SKM-1 (cell line): Measurements from ENCODE around the gene ARHGEF10L.
A peak's percentile ranks its signal among the peaks of the same experiment; 100 is the strongest.

Source experiments
- DNase-seq: peaks from one replicate; lab custom pipeline; 2025; ENCODE audit not compliant: unreplicated experiment; lab: John Stamatoyannopoulos, UW

ARHGEF10L gene

DNA sequence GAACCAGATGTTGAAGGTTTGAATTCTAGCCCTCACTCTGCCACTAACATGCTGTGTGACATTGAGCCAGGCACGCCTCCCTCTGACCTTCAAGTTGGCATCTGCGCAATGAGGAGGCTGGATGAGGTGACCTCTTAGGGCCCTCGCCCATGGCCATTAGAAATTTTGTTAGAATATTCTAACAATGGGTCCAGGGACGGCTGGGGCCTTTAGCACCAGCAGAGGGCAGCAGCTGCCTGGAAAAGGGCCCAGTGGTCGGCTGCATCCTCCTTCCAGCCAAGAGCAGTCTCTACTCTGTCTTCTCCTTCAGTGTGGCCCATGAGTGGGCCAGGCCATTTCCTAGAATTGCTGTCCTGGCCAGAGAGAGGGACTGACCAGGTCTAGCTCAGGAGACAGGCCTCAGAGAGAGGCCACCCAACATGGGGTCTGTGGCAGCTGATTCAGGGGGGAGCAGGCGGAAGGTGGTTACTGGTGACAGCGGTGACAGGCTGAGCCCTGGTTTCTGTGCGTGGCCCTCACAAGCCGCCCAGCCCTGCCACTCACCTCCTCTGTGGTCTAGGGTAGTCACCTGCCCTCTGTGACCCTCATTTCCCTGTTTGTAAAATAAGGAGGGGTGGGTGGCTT, 114.3 kb downstream of the ARHGEF10L start:
- DNase-seq, result peak; percentile 38

DNA sequence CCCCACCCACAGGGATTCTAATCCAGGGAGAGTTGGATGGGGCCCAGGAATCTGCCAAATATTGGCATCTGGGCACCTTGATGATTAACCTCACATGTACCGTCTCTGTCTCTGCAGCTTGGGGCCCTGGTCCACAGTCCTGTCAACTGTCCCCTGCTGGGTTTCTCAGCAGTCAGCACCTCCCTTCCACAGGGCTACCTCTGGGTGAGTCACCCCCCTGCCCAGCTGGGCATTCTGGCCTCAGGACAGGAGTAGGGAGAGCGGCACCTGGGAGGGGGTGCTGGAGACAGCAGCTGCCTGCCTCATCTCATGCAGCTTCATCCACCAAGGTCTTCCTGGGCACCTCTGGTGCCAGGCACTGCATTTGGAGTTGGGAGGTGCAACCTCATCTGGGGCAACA, 115.0 kb downstream of the ARHGEF10L start:
- no peak for DNase-seq

DNA sequence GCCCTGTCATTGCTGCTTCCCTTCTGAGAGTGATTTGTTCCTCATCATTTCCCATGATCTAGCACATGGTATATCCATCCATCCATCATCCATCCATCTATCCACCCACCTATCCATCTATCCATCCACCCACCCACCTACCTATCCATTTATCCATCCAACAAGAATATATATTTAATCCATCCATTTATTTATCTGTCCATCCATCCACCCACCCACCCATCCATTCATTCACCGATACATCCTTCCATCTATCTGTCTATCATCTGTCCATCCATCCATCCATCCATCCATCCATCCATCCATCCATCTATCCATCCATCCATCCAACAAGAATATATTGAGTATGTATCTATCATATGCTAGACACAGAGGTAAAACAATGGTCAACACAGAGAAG, 115.7 kb downstream of the ARHGEF10L start:
- DNase-seq, result no peak

DNA sequence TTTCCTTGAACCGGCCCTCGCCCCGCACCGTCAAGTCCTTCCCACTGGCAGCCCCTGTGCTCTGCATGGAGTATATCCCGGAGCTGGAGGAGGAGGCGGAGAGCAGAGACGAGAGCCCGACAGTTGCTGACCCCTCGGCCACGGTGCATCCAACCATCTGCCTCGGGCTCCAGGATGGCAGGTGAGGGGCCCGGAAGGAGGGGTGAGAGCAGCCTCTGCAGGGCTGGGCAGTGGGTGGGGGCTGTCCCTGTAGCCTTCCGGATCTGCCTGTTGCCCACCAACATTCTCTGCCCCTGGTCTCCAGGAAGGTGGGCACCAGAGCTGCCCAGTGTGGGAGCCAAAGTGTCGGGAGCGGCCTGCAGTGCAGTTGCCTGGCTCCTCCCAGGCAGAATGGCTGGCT, 116.4 kb downstream of the ARHGEF10L start:
- DNase-seq, result no peak

DNA sequence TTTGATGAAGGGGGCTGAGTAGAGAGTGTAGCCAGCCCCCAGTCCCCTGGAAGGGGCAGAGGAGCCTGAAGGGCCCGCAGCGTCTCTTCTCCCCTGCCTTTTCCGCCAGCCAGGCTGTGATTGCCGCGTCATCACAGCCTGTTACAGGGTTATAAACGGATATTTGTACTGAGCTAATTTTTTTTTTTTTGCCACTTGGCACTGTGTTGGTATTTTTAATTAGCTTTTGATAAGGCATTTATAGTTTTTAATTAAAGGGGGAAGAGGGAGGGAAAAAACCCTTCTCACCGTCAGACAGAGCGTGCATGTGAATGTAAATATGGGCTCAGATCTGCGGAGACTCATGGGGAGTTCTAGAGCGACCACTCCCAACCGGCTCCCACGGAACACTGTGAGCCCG, 117.9 kb downstream of the ARHGEF10L start:
- DNase-seq, result no peak

DNA sequence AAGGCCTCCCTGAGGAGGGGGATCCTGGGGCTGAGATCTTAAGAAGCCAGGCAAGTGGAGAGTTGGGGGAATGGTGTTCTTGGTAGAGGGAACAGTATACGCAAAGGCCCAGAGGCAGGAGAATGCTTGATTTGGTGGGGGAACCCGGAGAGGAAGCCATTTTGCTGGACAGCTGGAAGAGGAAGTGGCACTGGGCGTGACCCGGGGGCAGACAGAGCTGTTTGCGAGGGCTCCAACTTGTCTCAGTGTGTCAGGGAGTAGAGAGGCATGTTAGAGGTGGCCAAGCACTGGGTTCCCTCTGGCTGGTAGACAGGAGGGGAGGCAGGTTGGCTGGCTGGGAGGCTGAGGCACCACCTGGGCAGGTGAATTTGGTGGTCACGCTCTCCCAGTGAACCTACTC, 119.3 kb downstream of the ARHGEF10L start:
- DNase-seq, result no peak

DNA sequence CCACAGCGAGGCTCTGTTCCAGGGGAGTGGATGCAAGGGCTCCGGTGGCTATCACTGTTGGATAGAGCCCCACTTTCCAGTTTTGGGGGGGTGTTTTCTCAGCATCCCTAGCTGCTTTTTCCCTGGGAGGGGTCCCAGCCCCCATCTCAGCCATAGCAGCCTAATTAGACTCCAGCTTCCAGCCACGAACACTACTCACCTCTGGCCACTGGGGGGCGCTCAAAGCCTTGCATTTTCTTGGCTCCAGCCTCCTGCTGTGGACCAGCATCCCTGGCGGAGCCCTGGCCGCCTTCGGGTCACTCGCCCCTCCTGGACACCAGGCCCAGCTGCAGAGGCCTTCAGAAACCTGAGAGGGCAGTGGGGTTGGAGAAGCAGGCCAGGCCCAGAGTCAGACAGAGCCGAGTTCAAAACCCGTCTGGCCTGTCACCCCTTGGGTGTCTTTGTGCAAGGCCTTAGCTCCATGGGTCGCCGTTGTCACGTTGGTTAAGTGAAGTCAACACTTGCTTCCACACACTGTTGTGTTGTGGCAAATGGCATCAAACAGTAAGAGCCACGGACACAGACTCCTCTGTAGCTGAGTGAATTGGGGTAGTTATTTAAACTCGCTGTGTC, 122.2 kb downstream of the ARHGEF10L start:
- peak; percentile 17 for DNase-seq

DNA sequence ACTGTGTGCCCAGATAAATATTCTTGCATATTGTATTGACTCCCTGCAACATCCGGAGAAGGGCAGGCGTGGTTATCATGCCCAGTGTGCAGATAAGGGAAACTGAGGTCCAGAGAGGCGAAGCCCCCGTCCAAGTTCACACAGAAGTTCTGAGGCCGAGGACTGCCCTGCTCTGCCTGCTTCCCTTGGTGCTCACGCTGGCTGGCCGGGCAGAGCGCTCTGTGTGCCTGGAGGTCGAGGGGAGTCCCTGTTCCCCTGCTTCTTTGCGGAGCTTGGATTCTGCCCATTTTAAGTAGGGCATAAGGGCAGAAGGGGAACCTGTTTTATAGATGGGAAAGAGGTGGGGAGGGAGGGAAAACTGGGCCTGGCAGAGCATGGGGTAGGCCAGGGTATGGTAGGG, 122.8 kb downstream of the ARHGEF10L start:
- no peak for DNase-seq

DNA sequence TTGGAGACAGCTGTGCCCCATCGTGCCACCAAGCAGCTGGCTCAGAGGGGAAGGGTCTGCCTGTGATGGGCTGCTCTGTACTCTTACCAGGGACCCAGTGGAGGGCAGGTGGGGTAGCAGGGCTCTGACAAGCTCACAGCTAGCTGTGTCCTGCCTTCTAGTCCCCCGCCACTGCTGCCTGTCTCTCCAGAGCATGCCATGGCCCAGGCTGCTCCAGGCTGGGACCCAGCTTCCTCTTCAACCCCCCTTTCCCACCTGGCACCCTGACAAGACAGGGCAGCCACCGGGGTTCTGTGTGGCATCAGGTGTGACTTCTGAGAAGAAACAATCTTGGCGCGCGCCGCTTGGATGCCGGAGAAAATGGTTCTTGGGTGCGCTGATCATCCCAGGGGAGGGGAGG, 123.3 kb downstream of the ARHGEF10L start:
- no peak for DNase-seq

DNA sequence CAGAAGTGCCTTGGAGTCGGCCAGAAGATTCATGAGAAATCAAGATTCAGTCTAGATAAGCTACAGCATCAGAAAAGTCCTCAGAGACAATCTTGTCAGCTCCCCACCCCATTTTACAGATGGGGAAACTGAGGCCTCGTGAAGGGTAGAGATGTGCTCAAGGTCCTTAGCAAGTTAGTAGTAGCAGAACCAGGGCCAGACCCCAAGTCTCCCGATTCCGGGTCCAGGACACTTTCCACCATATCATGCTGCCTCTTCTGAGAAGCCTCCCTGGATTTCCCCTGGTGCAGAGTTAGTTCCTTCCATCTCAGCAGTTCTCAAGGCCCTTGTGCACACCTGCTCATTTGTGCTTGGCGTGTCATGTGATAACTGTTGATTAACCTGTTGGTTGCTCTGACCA, 124.1 kb downstream of the ARHGEF10L start:
- DNase-seq, result no peak

DNA sequence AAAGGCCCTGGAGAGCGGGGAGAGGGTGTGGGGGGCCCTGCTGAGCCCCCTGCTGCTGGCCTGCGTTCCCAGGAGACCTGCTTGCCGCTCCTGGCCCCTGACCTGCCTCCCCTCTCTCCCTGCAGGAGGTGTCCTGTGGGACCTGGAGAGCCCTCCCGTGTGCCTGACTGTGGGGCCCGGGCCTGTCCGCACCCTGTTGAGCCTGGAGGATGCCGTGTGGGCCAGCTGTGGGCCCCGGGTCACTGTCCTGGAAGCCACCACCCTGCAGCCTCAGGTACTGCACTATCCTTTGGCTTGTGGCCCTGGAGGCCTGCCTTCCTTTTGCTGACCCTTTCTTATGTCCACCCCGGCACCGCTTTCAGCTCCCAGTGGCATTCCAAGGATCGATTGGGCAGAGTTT, 124.8 kb downstream of the ARHGEF10L start:
- no peak for DNase-seq

DNA sequence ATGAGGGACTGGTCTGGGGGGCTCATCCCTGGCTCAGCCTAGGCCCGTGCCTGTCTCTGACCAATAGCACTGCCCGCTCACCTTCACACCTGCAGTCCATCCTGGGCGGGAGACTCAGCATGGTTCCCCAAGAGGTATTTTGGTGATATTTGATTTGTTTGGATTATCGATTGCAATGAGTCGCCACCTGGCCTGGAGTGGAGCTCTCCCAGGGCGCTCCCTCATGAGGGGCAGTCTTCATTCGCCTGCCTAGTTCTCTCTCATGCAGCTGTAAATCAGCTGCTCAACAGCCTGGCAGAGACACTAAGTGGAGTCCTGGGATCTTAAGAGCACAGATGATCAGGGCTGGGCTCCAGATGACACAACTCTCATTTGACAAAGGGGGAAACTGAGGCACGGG, 125.6 kb downstream of the ARHGEF10L start:
- DNase-seq, result no peak

DNA sequence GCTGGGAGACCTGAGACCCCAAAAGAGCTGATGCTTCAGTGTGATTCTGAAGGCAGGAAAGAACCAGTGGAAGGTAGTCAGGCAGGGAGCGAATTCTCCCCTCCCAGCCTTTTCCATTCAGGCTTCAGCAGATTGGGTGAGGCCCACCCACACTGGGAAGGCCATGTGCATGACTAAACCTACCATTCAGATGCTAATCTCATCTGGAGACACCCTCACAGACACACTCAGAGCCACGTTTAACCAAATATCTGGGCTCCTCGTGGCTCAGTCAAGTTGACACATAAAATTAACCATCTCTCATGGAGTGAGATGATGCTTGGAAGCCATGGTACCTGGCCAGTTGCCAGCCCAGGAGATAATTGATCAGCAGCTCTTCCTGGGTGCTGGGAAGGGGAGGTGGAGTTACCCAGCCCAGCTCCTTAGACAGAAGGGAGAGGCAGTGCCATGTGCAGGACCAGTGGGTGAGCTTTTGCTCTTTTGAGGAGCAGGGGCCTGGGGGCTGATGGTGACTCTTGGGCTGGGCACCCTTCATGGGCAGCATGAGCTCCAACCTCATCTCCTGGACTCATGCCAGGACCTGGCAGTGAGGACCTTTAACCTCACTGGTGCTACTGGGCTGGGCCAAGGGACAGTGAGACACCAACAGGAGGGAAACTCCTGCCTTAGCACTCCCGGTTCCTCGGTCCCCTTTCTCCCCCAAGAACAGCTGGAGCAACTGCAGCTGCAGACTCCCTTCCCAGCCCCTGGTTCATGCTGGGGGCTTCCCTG, 126.6 kb downstream of the ARHGEF10L start:
- no peak for DNase-seq

DNA sequence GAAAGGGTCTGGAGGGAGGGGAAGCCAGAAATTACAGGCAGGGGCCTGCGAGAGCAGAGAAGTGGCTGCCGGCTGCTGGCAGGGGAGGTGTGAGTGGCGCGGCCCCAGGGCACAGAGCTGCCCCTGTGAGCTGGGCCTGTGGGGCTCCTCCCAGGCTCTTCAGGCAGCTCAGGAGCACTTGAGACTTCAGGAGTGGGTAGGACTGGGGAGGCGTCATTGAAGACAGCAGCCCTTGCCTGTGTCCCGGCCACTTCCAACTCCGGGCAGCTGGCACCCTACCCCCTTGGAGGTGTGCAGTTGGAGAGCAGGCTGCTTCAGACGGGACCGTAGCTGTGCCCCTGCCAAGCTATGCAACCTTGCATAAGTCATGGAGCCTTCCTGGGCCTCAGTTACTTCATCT, 128.1 kb downstream of the ARHGEF10L start:
- DNase-seq, result no peak

DNA sequence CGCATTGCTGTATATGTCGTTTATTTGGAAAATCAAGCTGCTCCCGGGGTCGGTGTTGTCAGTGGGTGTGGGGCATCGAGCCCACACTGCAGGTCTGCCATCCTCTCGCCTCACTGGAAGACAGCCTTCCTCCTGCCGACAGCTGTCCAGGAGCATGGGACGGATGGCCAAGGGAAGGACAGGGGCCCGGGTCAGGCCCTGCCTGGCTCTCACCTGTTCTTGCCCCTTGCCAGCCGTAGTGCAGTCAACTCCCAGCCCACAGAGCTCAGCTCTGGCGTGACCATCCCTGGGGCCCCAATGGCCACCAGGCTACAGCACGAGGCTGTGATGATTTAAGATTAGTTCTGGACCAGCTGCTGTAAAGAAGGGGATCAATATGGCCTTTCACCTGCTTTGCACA, 128.7 kb downstream of the ARHGEF10L start:
- DNase-seq, result no peak

DNA sequence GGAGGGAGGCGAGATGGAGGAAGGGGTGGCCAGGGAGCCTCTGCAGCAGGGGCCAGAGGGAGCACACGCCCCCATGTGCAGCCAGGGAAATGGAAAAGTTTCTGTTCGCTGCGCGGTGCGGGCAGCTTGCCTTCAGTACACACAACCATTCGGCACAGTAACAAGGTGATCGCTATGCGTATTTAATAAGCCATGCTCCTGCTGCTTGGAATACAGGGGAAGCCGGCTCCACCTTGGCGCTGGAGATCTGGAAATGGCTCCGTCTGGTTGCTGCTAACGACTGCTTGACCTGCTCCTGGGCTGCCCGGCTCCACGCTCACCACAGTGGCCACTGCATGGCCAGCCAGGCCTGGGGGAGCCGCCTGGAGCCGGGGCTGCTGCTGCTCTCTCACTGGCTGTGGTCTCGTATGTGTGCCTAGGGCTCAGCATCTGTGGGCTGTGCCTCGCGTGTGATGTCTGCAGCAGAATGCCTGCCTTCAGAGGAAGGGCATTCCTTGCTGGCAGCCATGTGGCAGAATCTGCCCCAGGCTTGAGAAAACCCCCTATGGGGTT, 129.2 kb downstream of the ARHGEF10L start:
- no peak for DNase-seq

DNA sequence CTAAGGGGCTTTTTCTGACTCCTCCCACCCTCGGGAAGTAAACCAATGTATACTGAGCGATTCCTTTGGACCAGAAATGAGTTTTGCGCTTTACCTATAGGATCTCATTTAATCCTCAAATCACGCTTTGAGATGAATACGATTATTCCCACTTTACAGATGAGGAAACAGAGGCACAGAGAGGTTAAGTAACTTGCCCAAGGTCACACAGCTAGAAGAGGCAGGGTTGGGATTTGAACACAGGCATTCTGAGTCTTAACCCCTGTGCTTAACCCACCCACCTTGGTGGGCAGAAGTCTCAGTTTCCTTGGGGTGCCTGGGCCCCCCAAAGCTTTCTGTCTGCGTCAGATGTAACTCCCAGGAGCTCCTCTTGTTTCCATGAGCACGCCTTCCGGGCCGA, 129.8 kb downstream of the ARHGEF10L start:
- no peak for DNase-seq

DNA sequence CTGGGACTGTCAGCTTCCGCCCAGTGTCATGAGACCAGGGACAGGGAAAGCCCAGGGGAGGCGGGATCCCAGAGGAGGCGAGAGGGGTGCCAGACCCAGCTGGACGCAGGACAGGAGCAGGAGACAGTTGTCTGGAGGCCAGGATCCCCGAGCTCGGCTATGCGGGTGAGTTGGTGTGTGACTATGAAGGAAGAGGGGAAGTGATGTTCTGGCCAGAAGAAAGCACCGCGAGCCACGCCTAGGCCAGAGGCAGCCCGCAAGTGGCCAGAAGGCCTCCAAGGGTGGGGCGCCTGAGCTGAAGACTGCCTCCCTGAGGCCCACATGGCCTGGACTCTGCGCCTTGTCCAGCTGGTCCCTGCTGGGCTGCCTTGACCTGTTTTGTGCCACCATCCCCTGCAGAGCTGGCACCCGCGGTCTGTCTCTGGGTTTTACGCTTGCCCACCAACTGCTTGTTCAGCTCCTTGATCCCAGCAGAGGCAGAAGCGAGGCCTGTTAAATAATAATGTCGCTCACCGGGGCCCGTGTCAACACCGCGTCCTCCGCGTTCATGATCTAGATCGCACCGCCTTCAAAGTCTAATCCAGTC, 130.5 kb downstream of the ARHGEF10L start:
- DNase-seq, result no peak

DNA sequence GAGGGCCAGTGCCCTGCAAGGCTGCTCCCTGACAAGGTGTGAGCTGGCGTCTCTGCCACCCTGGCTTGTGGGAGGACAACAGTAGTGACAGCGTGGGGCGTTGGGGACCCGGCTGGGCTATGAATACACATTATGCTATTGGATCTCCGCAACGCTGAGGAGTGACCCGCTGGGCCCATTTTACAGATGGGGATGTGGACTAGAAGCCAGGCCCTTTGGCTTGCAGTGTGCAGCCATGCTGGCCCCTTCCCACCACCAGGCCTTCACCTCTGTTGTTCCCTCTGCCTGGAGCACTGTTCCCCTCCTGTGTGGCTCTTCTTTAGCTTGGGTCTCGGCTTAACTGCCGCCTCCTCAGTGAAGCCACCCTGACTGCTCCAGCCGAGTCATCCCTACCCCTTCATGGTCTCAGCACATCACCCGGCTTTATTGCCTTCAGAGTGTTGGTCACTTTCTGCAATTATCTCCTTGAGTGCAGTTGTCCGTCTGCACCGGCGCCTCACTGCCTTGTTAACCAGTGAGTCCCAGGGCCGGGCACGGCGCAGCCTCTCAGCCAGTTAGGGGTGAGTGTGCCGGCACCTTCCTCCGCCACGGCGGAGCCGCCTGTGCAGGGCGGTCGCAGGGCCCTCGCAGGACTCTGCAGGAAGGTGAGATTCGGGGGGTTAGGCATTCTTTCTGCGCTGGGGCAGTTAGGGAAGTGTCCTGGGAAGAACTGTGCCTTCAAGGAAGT, 131.3 kb downstream of the ARHGEF10L start:
- no peak for DNase-seq

DNA sequence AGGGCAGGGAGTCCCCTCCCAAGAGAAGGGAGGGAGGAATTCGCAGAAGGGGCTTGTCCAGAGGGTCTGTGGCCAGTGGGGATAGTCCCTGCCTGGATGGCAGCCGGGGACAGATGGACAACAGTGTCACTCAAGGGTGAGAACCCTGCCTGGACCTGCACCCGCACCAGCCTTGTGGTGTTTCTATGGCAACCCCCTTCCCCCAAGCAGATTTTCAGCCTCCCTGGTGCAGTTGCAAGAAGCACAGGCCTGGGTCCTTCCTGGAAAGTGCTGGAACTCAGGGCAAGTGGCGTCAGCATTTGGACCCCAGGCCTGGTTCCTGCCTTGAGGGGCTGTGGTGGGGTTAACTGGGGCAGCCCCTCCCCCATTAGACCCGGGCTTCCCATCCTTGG, 131.8 kb downstream of the ARHGEF10L start:
- DNase-seq, result no peak

DNA sequence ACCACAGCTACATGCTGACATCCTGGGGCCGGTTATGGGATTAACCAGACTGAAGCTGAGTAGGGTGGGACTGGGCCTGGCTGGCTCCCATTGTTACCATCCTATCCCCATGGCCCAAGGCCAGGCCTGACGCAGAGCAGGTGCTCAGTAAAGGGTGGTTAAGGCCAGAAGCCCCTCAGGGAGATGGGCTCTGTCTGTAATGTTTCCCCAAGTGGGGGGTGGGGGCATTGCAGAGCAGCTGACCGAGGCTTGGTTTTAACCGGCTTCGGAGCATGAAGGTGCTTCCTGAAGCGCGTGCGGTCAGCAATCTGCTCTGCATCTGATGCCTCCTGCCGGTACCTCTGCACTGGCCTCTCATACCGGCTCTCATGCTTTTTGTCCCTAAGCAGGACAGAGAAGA, 132.2 kb downstream of the ARHGEF10L start:
- no peak for DNase-seq
